Spleen (tissue), 11 donors: ENCODE data around the gene KLF6. TPM values are rescaled to one million over a fixed set of nuclear protein-coding genes. Genes with fewer than 3 reads are reported as not detected.

ENCODE experiments used
- DNase-seq: peaks from one replicate; pipeline ENCODE4 v3.0.0-alpha.2; 2020
- H3K27ac ChIP-seq, 8 donors: fragments of 200-600 bp; sonication (generic) in 7 of 8; 1 replicate in 4 of 8; 2 replicates in 4 of 8; pipeline versions ENCODE4 v1.5.0 to v1.8.0; 2016 to 2021; ENCODE audit warnings: inconsistent platforms in 4 of 8, mild to moderate bottlenecking in 4 of 8, moderate library complexity in 1 of 8
- H3K27me3 ChIP-seq, 7 donors: fragments of 200-600 bp; sonication (generic) in 6 of 7; replicated peaks in 1 of 7; 1 replicate in 4 of 7; 2 replicates in 3 of 7; pipeline versions ENCODE4 v1.5.0 to v1.8.0; 2016 to 2021; ENCODE audit warnings: inconsistent platforms in 3 of 7, mild to moderate bottlenecking in 1 of 7
- H3K36me3 ChIP-seq, 6 donors: fragments of 200-600 bp; sonication (generic) in 5 of 6; 1 replicate in 4 of 6; 2 replicates in 2 of 6; pipeline versions ENCODE4 v1.5.0 to v1.8.0; 2016 to 2021; ENCODE audit warnings: inconsistent platforms in 2 of 6
- H3K4me1 ChIP-seq, 6 donors: fragments of 200-600 bp; sonication (generic) in 5 of 6; 1 replicate in 3 of 6; 2 replicates in 3 of 6; pipeline versions ENCODE4 v1.5.0 to v1.8.0; 2016 to 2021; ENCODE audit warnings: inconsistent platforms in 3 of 6
- H3K4me3 ChIP-seq, 8 donors: fragments of 200-600 bp; sonication (generic) in 7 of 8; 1 replicate in 4 of 8; 2 replicates in 4 of 8; pipeline versions ENCODE4 v1.5.0 to v1.8.0; 2016 to 2021; ENCODE audit warnings: inconsistent platforms in 4 of 8, mild to moderate bottlenecking in 4 of 8, moderate library complexity in 2 of 8
- H3K9me3 ChIP-seq, 8 donors: fragments of 200-600 bp; sonication (generic) in 7 of 8; 1 replicate in 4 of 8; 2 replicates in 4 of 8; pipeline versions ENCODE4 v1.5.0 to v1.8.0; 2016 to 2021; ENCODE audit warnings: inconsistent platforms in 4 of 8
- CTCF ChIP-seq, 11 experiments: fragments of 200-600 bp in 7 of 11; fragments of 450-650 bp in 4 of 11; sonication (generic) in 4 of 11; IDR thresholded peaks in 8 of 11; conservative IDR thresholded peaks in 3 of 11; 1 replicate in 7 of 11; 2 replicates in 4 of 11; pipeline versions ENCODE4 v1.4.0 to v1.8.0; 2016 to 2021; ENCODE audit warnings: antibody characterized with exemption in 11 of 11, inconsistent platforms in 4 of 11, mild to moderate bottlenecking in 1 of 11
- POLR2A ChIP-seq, 3 donors: fragments of 450-650 bp; IDR thresholded peaks; one replicate each; pipeline ENCODE4 v1.5.1; 2017; ENCODE audit warnings: antibody characterized with exemption in 3 of 3, mild to moderate bottlenecking in 1 of 3
- POLR2AphosphoS5 ChIP-seq, 3 donors: sonication (generic); formaldehyde crosslinking; IDR thresholded peaks; one replicate each; pipeline ENCODE4 v1.5.1; 2017; ENCODE audit warnings: antibody characterized with exemption in 3 of 3
- WGBS, 5 donors: extraction: QIAGEN DNeasy Blood & Tissue Kit in 3 of 5; methylation state at CpG; one replicate each; pipeline versions ENCODE4 v1.1.5 to v1.1.7; 2013 to 2018; 5-methylcytosine and 5-hydroxymethylcytosine counted together
- intact Hi-C: fragments of 100-400 bp; cut with DNase I; formaldehyde crosslinking; loops from one replicate; pipeline ENCODE4 v1.15.0; 2023; ENCODE audit warnings: low total_unique reads
- polyA plus RNA-seq, 3 donors: library from polyadenylated mRNA; stranded (reverse); fragments of 200-250 nt; gene quantifications; one replicate each; pipeline ENCODE4 v1.2.1, GENCODE V29; 2013
- total RNA-seq, 7 donors: library from RNA; depleted of rRNA in 3 of 7; stranded (reverse); fragments of >200 nt in 3 of 7; fragmentation: NEBNext Ultra II Directional in 4 of 7; extraction: Animal tissue kit (Norgen Biotek cat#: 25700) in 4 of 7; gene quantifications; one replicate each; pipeline versions ENCODE4 v1.1.0 to v1.2.1, GENCODE V29; 2016 to 2021
- donor health status: healthy with polysubstance abuse.
- donor health status: DM: no; HTN: no; CAD: no; lungs with moderate emphysema.
- donor health status: DM: no; HTN: no; CAD: no.
- donor health status: Bipolar disorder and iron deficiency.
- donor health status: healthy.
- donor health status: DM: no; HTN: no; CAD: no.
- donor health status: DM: yes; HTN: yes; CAD: no.

Gene KLF6
- total and polyA plus RNA-seq, 10 donors, result 18.8 to 211 (median 92.2) TPM

DNA sequence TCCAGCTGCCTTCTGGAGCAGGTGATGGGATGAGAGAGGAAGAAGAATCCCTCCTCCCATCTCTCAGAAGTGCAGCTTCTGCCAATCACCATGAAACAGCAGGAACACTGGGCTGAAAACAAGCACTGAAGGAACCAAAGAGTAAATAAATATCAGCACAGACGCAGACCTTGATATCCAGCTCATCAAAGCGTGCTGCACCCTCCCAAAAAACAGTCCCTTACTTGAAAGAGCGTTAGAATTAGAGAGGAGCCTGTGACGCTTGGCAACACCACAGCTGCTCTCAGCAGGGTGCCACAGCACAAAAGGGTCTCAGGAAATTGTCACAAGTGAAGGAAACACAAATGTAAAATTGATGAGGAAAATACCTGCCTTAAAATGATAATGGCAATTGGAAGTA, 39.5 kb downstream of the KLF6 start:
- H3K36me3 ChIP-seq, result no peaks in the 10 kb centered on the region
- H3K4me1 ChIP-seq, result peaks cover 7 to 39% (median 11%) of the 10 kb centered on the region in 6 donors
- no peaks in the 10 kb centered on the region for H3K9me3 ChIP-seq
- intact Hi-C loops, result no loop called here
- no peak overlapping the region for H3K27ac ChIP-seq
- no peak for DNase-seq
- no peaks in the 10 kb centered on the region for H3K27me3 ChIP-seq
- WGBS, 5 donors, result 84 to 89% (median 84%) methylated on average over 4 of the region's 4 CpGs
- no peak overlapping the region for H3K4me3 ChIP-seq
- TF ChIP-seq POLR2AphosphoS5 (IDR thresholded peaks at IDR 0.05) (no peak), POLR2A (IDR thresholded peaks at IDR 0.05) (no peak), CTCF (IDR thresholded peaks at IDR 0.05 in 8 of 11, conservative IDR thresholded peaks at IDR 0.05 in 3 of 11) (no peak)

DNA sequence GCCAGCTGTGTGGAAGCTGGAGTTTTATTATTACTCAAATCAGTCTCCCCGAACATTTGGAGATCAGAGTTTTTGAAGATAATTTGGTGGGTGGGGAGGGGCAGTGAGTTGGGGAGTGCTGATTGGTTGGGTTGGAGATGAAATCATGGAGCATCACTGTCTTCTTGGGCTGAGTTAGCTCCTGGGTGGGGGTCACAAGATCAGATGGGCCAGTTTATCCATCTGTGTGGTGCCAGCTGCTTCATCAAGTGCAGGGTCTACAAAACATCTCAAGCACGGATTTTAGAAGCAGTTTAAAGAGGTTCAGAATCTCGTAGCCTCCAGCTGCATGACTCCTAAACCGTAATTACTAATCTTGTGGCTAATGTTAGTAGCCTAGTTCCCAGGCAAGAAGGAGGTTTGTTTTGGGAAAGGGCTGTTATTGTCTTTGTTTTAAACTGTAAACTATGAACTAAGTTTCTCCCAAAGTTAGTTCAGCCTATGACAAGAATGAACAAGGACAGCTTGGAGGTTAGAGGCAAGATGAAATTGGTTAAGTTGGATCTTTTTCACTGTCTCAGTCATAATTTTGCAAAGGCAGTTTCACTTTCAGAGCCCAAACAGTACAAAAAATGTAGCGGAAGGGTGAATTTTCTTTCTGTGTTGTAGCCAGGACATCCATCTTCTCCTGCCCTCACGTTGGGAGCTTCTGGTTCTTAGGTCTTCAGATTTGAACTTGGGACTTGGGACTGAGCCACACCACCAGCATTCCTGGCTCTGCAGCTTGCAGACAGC, 43.1 kb downstream of the KLF6 start:
- Histone ChIP-seq H3K4me1 (peaks cover 0 to 21% (median 2%) of the 10 kb centered on the region in 6 donors), H3K4me3 (peak overlapping the region in 1 of 8 donors; percentile 21), H3K36me3 (no peaks in the 10 kb centered on the region), H3K27me3 (no peaks in the 10 kb centered on the region), H3K9me3 (no peaks in the 10 kb centered on the region), H3K27ac (peak overlapping the region; percentile 18 to 78 (median 52))
- 62 to 77% (median 75%) methylated on average over 6 of the region's 6 CpGs for whole genome bisulfite sequencing, 5 donors
- DNase-seq, result no peak
- TF ChIP-seq POLR2AphosphoS5 (IDR thresholded peaks at IDR 0.05) (no peak), POLR2A (IDR thresholded peaks at IDR 0.05) (no peak), CTCF (IDR thresholded peaks at IDR 0.05 in 8 of 11, conservative IDR thresholded peaks at IDR 0.05 in 3 of 11) (no peak)
- intact Hi-C loops, result no loop called here

DNA sequence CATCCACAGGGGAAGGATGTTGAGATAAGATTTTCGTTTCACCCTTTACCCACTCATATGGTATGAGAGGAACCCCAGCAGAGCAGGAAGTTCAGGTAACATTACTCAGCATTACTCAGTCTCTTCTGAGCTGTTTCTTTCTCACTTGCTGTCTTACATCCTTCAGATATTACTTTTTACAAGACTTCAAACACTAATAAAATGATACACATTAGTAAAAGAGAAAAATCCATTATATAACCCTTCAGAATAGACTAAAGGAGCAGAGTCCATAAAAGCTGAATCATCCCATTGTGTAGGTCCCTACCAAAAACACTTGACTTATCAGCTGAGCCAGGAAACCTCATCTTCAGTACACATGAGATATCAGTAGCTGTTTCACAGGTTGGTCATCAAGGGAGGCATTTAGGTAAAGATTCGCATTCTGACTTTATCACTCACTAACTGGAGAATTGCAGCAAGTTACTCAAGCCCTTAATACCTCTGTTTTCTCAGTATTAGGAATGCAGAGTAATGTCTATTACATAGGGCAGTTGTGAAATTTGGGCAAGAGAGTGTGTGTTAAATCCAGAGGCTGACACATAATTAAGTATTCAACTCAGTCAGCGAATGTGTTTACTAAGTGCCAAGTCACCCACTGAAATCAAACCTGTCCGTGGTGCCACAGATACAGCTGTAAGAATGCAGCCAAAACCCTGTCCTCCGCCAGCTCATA, 44.7 kb downstream of the KLF6 start:
- no peak overlapping the region for H3K4me3 ChIP-seq
- no peak for TF ChIP-seq POLR2AphosphoS5 (IDR thresholded peaks at IDR 0.05)
- no peak for TF ChIP-seq CTCF (IDR thresholded peaks at IDR 0.05 in 8 of 11, conservative IDR thresholded peaks at IDR 0.05 in 3 of 11)
- no peak for TF ChIP-seq POLR2A (IDR thresholded peaks at IDR 0.05)
- H3K9me3 ChIP-seq, result no peaks in the 10 kb centered on the region
- intact Hi-C loops, result no loop called here
- H3K4me1 ChIP-seq, result peaks cover 0 to 21% (median 2%) of the 10 kb centered on the region in 6 donors
- no peaks in the 10 kb centered on the region for H3K27me3 ChIP-seq
- no peaks in the 10 kb centered on the region for H3K36me3 ChIP-seq
- H3K27ac ChIP-seq, result peak overlapping the region in 7 of 8 donors; percentile 29 to 78 (median 67)
- WGBS, 5 donors, result 46 to 61% (median 56%) methylated on average over 5 of the region's 5 CpGs
- no peak for DNase-seq

- WGBS, 5 donors, result 82 to 92% (median 89%) methylated on average over 1 of the region's 1 CpG
- Histone ChIP-seq H3K36me3 (no peaks in the 10 kb centered on the region), H3K4me1 (peaks cover 0 to 21% (median 0%) of the 10 kb centered on the region in 6 donors), H3K4me3 (no peak overlapping the region), H3K9me3 (no peaks in the 10 kb centered on the region), H3K27me3 (no peaks in the 10 kb centered on the region), H3K27ac (no peak overlapping the region)
- intact Hi-C loops, result no loop called here
- DNase-seq, result no peak
- TF ChIP-seq CTCF (IDR thresholded peaks at IDR 0.05 in 8 of 11, conservative IDR thresholded peaks at IDR 0.05 in 3 of 11), result no peak
- TF ChIP-seq POLR2A (IDR thresholded peaks at IDR 0.05), result no peak
- TF ChIP-seq POLR2AphosphoS5 (IDR thresholded peaks at IDR 0.05), result no peak
These were observed 46.1 kb downstream of the KLF6 start for GRCh38 chr10:3738855-3739350.
